Heart left ventricle (tissue), 16 donors: ENCODE measurements around the gene MUSK. TPM values are rescaled to one million over a fixed set of nuclear protein-coding genes. Genes with fewer than 3 reads are reported as not detected.

ENCODE experiments used
- ATAC-seq, 4 donors: fragments of 200-7000 bp; cut with Tn5 transposase; one replicate each; pipeline ENCODE4 v1.9.1; 2020 to 2022; ENCODE audit warnings: moderate library complexity in 4 of 4, mild to moderate bottlenecking in 3 of 4, moderate number of reproducible peaks in 1 of 4
- DNase-seq, 5 donors: peaks; one replicate each; pipeline ENCODE4 v3.0.0-alpha.2; 2020
- H3K27ac ChIP-seq, 12 donors: fragments of 200-600 bp; sonication (generic) in 4 of 12; one replicate each; pipeline versions ENCODE4 v1.5.0 to v1.8.0; 2016 to 2022; ENCODE audit warnings: mild to moderate bottlenecking in 2 of 12
- H3K27me3 ChIP-seq, 9 donors: fragments of 200-600 bp; sonication (generic) in 2 of 9; one replicate each; pipeline versions ENCODE4 v1.5.1 to v1.8.0; 2016 to 2022; ENCODE audit warnings: mild to moderate bottlenecking in 3 of 9
- H3K36me3 ChIP-seq, 9 donors: fragments of 200-600 bp; sonication (generic) in 2 of 9; one replicate each; pipeline versions ENCODE4 v1.5.0 to v1.8.0; 2018 to 2022; ENCODE audit warnings: mild to moderate bottlenecking in 2 of 9
- H3K4me1 ChIP-seq, 12 donors: fragments of 200-600 bp; sonication (generic) in 4 of 12; one replicate each; pipeline versions ENCODE4 v1.5.0 to v1.8.0; 2016 to 2022; ENCODE audit warnings: mild to moderate bottlenecking in 3 of 12
- H3K4me3 ChIP-seq, 12 donors: fragments of 200-600 bp; sonication (generic) in 4 of 12; one replicate each; pipeline versions ENCODE4 v1.5.0 to v1.8.0; 2017 to 2022; ENCODE audit warnings: mild to moderate bottlenecking in 9 of 12, moderate library complexity in 4 of 12
- H3K9me3 ChIP-seq, 12 donors: fragments of 200-600 bp; sonication (generic) in 4 of 12; one replicate each; pipeline versions ENCODE4 v1.5.0 to v1.8.0; 2016 to 2022; ENCODE audit warnings: mild to moderate bottlenecking in 1 of 12
- POLR2A ChIP-seq, 2 donors: fragments of 450-650 bp; IDR thresholded peaks; one replicate each; pipeline ENCODE4 v1.6.1; 2017; ENCODE audit warnings: antibody characterized with exemption in 2 of 2, mild to moderate bottlenecking in 2 of 2, moderate library complexity in 2 of 2
- whole genome bisulfite sequencing, 4 donors: extraction: QIAGEN DNeasy Blood & Tissue Kit in 2 of 4; methylation state at CpG; one replicate each; pipeline versions ENCODE4 v1.1.5 to v1.1.7; 2013 to 2018; 5-methylcytosine and 5-hydroxymethylcytosine counted together
- intact Hi-C, 10 donors: fragments of 100-400 bp; cut with DNase I; formaldehyde crosslinking; loops; one replicate each; pipeline versions ENCODE4 v1.11.1 to v1.14.2; 2022
- polyA plus RNA-seq, 2 donors: library from polyadenylated mRNA; stranded (reverse); fragments of 200-250 nt; gene quantifications; one replicate each; pipeline ENCODE4 v1.2.3, GENCODE V29; 2013
- total RNA-seq, 9 donors: library from RNA; depleted of rRNA in 2 of 9; stranded (reverse); fragments of >200 nt in 2 of 9; fragmentation: NEBNext Ultra II Directional in 3 of 9; extraction: Animal tissue kit (Norgen Biotek cat#: 25700) in 3 of 9; gene quantifications; one replicate each; pipeline versions ENCODE4 v1.1.0 to v1.2.4, GENCODE V29; 2016 to 2023
- TF ChIP-seq, protein P1 (sequence below), 12 donors: fragments of 200-600 bp; sonication (generic) in 4 of 12; IDR thresholded peaks; one replicate each; pipeline versions ENCODE4 v1.5.0 to v1.8.0; 2018 to 2022; ENCODE audit warnings: antibody characterized with exemption in 12 of 12, mild to moderate bottlenecking in 5 of 12
- donor health status: ischemic (EF 13 %, LVEDD 7.1; RV severe dilation, severe dysfunction).
- donor health status: healthy with polysubstance abuse.
- donor health status: DM: no; HTN: yes; CAD: no.
- donor health status: DM: no; HTN: no; CAD: no.
- donor health status: ischemic (EF 25% LVEDD 6.9; RV normal size, moderate dysfunction).
- donor health status: ischemic (EF 25% LVEDD 5.7; RV mildly dilated, moderate dysfunction).
- donor health status: healthy.
- donor health status: DM: yes; HTN: yes; CAD: no.
- donor health status: ischemic (EF 35%, LVEDD 5.7; RV mildly dilated, moderate dysfunction).
- donor health status: nonischemic (EF 11% LVEDD 7.7; RV severe dilation, severe dysfunction).
- donor health status: DM: yes; HTN: yes; CAD: no.
- donor health status: PGD.
- donor health status: ischemic (EF 29% LVEDD 5.4; RV normal size, mild dysfunction).
- donor health status: nonischemic (EF 23%, LVEDD 6.1; RV moderate dilation, normal function).

Gene MUSK
- total and polyA plus RNA-seq, 11 donors = 0.23 to 6.0 (median 0.77) TPM

DNA sequence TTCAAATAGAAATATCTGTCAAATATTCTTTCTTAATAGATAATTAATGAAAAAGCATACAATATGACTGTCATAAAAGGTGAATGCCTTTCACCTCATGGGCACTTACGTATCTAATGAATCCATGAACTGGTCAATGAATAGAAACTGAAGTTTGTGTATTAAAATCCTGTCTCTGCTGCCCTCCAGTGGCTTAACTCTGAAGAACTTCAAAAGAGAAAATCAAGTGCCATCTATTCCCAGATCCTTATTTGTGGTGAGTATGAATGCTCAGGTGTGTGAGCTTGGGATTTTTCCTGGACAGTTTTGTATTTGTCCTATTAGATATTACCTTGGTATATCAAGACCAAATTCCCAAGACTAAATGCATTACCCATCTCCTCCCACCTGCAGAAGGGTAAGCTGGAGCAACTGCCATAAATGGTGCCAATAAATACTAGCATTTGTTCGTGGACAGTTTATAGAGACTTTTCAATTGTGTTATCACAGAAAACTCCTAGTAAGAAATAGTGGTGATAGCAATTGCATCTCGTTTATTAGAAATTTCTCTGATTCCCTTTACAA is 45.0 kb upstream of the MUSK start:
- intact Hi-C loops = loop anchor here in 8 of 10 donors (5.0 to 10.0 kb wide), 6 partner anchors 169 to 1049 kb away; no protein-coding TSS in a partner anchor
- 29 to 35% (median 32%) methylated on average over 3 of the region's 3 CpGs for WGBS, 4 donors
- H3K27ac ChIP-seq = no peak overlapping the region
- ATAC-seq (peak in 2 of 4 donors; percentile 38 to 39), DNase-seq (no peak)
- H3K27me3 ChIP-seq = no peaks in the 10 kb centered on the region
- TF ChIP-seq, protein P1, sequence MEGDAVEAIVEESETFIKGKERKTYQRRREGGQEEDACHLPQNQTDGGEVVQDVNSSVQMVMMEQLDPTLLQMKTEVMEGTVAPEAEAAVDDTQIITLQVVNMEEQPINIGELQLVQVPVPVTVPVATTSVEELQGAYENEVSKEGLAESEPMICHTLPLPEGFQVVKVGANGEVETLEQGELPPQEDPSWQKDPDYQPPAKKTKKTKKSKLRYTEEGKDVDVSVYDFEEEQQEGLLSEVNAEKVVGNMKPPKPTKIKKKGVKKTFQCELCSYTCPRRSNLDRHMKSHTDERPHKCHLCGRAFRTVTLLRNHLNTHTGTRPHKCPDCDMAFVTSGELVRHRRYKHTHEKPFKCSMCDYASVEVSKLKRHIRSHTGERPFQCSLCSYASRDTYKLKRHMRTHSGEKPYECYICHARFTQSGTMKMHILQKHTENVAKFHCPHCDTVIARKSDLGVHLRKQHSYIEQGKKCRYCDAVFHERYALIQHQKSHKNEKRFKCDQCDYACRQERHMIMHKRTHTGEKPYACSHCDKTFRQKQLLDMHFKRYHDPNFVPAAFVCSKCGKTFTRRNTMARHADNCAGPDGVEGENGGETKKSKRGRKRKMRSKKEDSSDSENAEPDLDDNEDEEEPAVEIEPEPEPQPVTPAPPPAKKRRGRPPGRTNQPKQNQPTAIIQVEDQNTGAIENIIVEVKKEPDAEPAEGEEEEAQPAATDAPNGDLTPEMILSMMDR (IDR thresholded peaks at IDR 0.05) = peak; percentile 44 to 80 (median 68)
- no peak for TF ChIP-seq POLR2A (IDR thresholded peaks at IDR 0.05)
- H3K4me1 ChIP-seq = no peaks in the 10 kb centered on the region
- H3K9me3 ChIP-seq = no peaks in the 10 kb centered on the region
- H3K36me3 ChIP-seq = no peaks in the 10 kb centered on the region
- H3K4me3 ChIP-seq = no peak overlapping the region

DNA sequence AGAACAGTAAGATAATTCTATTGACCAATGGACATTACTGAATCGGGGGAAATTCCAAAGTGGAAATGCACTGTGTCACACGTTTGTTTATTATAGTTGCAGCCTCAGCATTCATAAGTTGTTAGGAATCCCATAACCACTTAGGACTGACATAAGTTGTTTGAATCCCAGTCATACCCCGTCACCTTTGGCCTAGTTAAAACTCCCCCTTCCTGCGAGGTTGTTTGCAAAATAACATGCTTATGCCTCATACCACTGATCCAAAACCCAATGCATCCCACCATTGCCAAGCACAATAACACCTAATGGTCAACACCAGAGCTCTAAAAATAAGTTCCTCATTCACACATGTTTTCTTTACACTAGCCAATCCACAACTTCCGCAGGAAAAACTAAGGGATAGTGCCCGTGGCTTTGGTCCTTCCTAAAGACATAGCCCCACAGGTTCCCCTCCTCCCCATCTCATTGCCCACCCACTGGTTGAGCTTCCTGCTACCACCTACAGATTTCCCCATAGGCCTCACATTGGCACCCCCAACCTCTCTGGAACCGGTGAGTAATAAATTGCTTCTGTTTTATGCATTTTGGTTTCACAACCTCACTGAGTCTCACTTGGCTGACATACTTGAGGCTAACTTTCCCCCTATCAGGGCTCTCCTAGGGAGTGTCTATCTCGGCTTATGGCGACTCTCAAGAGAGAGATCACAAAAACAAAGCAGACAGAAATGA is 42.3 kb upstream of the MUSK start:
- Histone ChIP-seq H3K36me3 (no peaks in the 10 kb centered on the region), H3K27me3 (no peaks in the 10 kb centered on the region), H3K27ac (no peak overlapping the region), H3K9me3 (peaks cover 0 to 13% (median 0%) of the 10 kb centered on the region in 12 donors), H3K4me1 (no peaks in the 10 kb centered on the region), H3K4me3 (no peak overlapping the region)
- ATAC-seq (peak in 2 of 4 donors; percentile 31 to 73), DNase-seq (peak in 1 of 5 donors; percentile 31)
- intact Hi-C loops = loop anchor here in 7 of 10 donors (10.0 kb wide), 4 partner anchors 171 to 1051 kb away; no protein-coding TSS in a partner anchor
- TF ChIP-seq, protein P1 (IDR thresholded peaks at IDR 0.05) = no peak
- TF ChIP-seq POLR2A (IDR thresholded peaks at IDR 0.05) = no peak
- WGBS, 4 donors = 59 to 68% (median 62%) methylated on average over 9 of the region's 9 CpGs

DNA sequence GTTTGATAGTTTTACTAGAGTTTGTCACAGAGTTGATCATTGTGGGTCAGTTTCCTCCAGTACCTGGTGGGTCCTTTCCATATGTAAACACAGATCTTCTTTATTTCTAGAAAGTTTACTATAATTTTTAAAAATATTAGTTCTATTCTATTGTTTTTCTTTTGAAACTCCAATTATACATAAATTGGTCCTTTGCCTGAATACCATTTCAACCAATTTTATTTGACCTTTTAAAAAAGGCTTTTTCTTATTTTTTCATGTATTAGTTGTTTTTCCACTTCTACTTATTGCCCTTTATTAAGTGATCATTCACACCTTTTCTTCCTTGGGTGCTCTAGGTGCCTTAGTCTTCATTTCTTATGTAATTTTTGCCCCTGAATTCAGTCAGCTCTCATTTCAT is 33.0 kb upstream of the MUSK start:
- Histone ChIP-seq H3K9me3 (peaks cover 0 to 34% (median 17%) of the 10 kb centered on the region in 12 donors), H3K4me1 (no peaks in the 10 kb centered on the region), H3K27ac (no peak overlapping the region), H3K36me3 (no peaks in the 10 kb centered on the region), H3K27me3 (no peaks in the 10 kb centered on the region), H3K4me3 (no peak overlapping the region)
- ATAC-seq (no peak), DNase-seq (no peak)
- TF ChIP-seq POLR2A (IDR thresholded peaks at IDR 0.05) = no peak
- TF ChIP-seq, protein P1 (IDR thresholded peaks at IDR 0.05) = no peak
- intact Hi-C loops = loop anchor here in 5 of 10 donors (5.0 kb wide), 2 partner anchors 662 to 667 kb away; no protein-coding TSS in a partner anchor

DNA sequence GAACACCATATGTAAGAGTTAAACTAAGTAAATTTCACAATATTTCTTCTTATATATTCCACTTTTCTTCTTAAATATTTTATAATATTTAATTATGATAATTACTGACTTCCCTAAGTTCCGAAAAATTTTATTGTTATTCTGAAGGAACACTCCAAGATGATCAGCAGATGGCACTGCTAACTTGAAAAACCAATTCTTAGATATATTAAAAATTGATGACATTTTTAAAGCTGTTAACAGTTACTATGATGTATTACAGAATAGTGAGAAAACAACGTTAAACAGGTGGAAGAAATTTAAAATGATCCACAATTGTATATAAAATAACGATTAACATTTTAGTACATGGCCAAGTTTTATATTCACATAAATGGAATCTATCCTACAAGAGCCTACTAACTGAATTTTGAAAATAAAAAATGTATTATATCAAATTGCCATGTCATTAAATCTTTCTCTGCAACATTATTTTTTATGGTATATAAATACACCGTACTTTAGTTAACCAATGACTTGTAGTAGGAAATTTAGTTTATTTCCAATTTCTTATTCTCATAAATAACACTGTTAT is 30.1 kb upstream of the MUSK start:
- H3K9me3 ChIP-seq = peaks cover 0 to 29% (median 17%) of the 10 kb centered on the region in 12 donors
- TF ChIP-seq POLR2A (IDR thresholded peaks at IDR 0.05) = no peak
- TF ChIP-seq, protein P1 (IDR thresholded peaks at IDR 0.05) = peak in 11 of 12 donors; percentile 13 to 58 (median 41)
- H3K36me3 ChIP-seq = no peaks in the 10 kb centered on the region
- no peak for ATAC-seq
- intact Hi-C loops = loop anchor here in 8 of 10 donors (2.0 to 5.0 kb wide), 3 partner anchors 659 to 664 kb away; no protein-coding TSS in a partner anchor
- no peaks in the 10 kb centered on the region for H3K4me1 ChIP-seq
- DNase-seq = no peak
- WGBS, 4 donors = 50 to 58% (median 55%) methylated on average over 4 of the region's 4 CpGs
- H3K4me3 ChIP-seq = no peak overlapping the region
- no peaks in the 10 kb centered on the region for H3K27me3 ChIP-seq
- no peak overlapping the region for H3K27ac ChIP-seq
